HG03460 (cell line): ENCODE measurements around the gene KDM1A.

Source experiments
- ATAC-seq: cut with Tn5 transposase; IDR thresholded peaks from one replicate; pipeline ENCODE4 v1.9.1; 2021; ENCODE audit not compliant: unreplicated experiment

KDM1A gene

DNA sequence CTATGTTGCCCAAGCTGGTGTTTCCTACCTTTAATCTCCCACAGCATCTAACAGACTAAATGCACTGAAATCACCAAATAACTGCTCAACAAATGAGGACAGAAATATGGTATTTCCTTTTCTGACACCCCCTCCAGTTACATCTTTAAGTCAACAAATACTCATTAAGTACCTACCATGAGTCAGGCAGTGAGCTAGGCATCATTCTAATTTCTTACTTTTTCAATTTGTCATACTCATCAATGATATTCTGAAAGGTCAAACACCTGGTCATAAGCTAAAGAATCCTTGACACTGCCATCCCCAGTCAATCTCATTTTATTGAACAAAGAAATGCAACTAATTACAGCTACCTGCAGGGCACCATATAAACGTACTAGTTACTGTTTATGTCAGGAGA is 112.8 kb downstream of the KDM1A start:
- no peak for ATAC-seq
